ENCODE results near the gene OR10AD1.

Gene OR10AD1

GRCh38 chr12:48201516-48201915 lies 1.6 kb downstream of the OR10AD1 start:
- Histone ChIP-seq H3K36me3 (ENCODE audit: control insufficient read depth, insufficient read depth, low read length) (peaks cover 1% of the 10 kb centered on the region; the same call in 1 of the 2 replicates), H3K4me3 (replicated peaks; ENCODE audit: low read depth, low read length) (no peak overlapping the region), H3K27me3 (replicated peaks; ENCODE audit: control insufficient read depth, insufficient read depth, low read length) (no peaks in the 10 kb centered on the region)
- DNase-seq (ENCODE audit: extremely low read depth, insufficient read length) = no peak
- no peak for TF ChIP-seq CTCF (IDR thresholded peaks at IDR 0.05; ENCODE audit: insufficient read depth, low read length, poor library complexity, severe bottlenecking)

- H3K4me3 ChIP-seq (replicated peaks; ENCODE audit: low read depth, low read length) = no peak overlapping the region
- peaks cover 1% of the 10 kb centered on the region; the same call in 1 of the 2 replicates for H3K36me3 ChIP-seq (ENCODE audit: control insufficient read depth, insufficient read depth, low read length)
- TF ChIP-seq CTCF (IDR thresholded peaks at IDR 0.05; ENCODE audit: insufficient read depth, low read length, poor library complexity, severe bottlenecking) = no peak
- H3K27me3 ChIP-seq (replicated peaks; ENCODE audit: control insufficient read depth, insufficient read depth, low read length) = no peaks in the 10 kb centered on the region
- no peak for DNase-seq (ENCODE audit: extremely low read depth, insufficient read length)
These were observed 2.0 kb downstream of the OR10AD1 start for GRCh38 chr12:48201091-48201490.

GRCh38 chr12:48199774-48200221 lies 3.3 kb downstream of the OR10AD1 start:
- peaks cover 1% of the 10 kb centered on the region; the same call in 1 of the 2 replicates for H3K36me3 ChIP-seq (ENCODE audit: control insufficient read depth, insufficient read depth, low read length)
- DNase-seq (ENCODE audit: extremely low read depth, insufficient read length) = no peak
- H3K27me3 ChIP-seq (replicated peaks; ENCODE audit: control insufficient read depth, insufficient read depth, low read length) = no peaks in the 10 kb centered on the region
- no peak overlapping the region for H3K4me3 ChIP-seq (replicated peaks; ENCODE audit: low read depth, low read length)
- no peak for TF ChIP-seq CTCF (IDR thresholded peaks at IDR 0.05; ENCODE audit: insufficient read depth, low read length, poor library complexity, severe bottlenecking)

GRCh38 chr12:48198985-48199384 lies 4.1 kb downstream of the OR10AD1 start:
- TF ChIP-seq CTCF (IDR thresholded peaks at IDR 0.05; ENCODE audit: insufficient read depth, low read length, poor library complexity, severe bottlenecking) = no peak
- DNase-seq (ENCODE audit: extremely low read depth, insufficient read length) = no peak
- Histone ChIP-seq H3K27me3 (replicated peaks; ENCODE audit: control insufficient read depth, insufficient read depth, low read length) (no peaks in the 10 kb centered on the region), H3K4me3 (replicated peaks; ENCODE audit: low read depth, low read length) (peak overlapping the region; percentile 94), H3K36me3 (ENCODE audit: control insufficient read depth, insufficient read depth, low read length) (peaks cover 1% of the 10 kb centered on the region; the same call in 1 of the 2 replicates)

GRCh38 chr12:48198672-48198971 lies 4.5 kb downstream of the OR10AD1 start:
- Histone ChIP-seq H3K36me3 (ENCODE audit: control insufficient read depth, insufficient read depth, low read length) (peaks cover 1% of the 10 kb centered on the region; the same call in 1 of the 2 replicates), H3K27me3 (replicated peaks; ENCODE audit: control insufficient read depth, insufficient read depth, low read length) (no peaks in the 10 kb centered on the region), H3K4me3 (replicated peaks; ENCODE audit: low read depth, low read length) (peak overlapping the region; percentile 94)
- DNase-seq (ENCODE audit: extremely low read depth, insufficient read length) = no peak
- no peak for TF ChIP-seq CTCF (IDR thresholded peaks at IDR 0.05; ENCODE audit: insufficient read depth, low read length, poor library complexity, severe bottlenecking)
